ENCODE data around the gene UBA1.

Gene UBA1

DNA sequence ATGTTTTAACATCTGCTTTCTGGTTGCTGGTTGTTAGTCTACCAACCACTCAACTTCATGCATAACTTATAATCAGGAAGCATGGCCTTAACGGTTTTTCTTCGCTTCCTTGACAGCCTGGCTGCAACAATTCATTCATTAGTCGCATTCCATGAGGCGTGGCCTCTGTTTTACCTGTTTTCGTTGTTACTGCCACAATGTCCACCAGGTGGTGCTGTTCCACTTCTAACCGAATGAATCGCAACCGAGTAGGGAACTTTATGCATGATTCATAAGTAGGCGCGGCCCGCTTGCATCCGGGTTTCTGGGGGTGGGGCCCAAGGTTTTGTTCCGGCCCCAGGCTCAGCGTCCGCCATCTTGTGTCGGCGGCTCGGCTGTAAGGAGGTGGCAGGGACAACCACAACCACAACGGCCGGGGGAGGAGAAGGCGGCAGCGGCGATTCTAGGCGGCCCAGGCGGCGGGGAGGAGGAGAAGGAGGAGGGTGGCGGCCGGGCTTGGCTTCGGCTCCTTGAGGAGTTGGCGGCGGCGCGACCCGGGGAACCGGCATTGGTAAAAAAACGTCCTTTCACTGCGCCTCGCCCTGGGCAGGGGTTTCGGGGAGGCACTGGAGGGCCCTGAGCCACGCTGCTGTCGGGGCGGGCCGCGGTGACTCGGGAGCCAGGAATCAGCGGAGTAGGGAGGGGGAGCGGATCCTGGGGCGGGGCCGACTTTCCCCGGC lies at the start of gene UBA1:
Gene UBA1 (plus strand): TSS at position 355 of the 719 bp plus-strand sequence. CDS start 4,974 bp downstream, outside the sequence.
- in situ Hi-C loops (cut with MboI; ENCODE audit: low sequenced_read_pairs), result no loop called here

DNA sequence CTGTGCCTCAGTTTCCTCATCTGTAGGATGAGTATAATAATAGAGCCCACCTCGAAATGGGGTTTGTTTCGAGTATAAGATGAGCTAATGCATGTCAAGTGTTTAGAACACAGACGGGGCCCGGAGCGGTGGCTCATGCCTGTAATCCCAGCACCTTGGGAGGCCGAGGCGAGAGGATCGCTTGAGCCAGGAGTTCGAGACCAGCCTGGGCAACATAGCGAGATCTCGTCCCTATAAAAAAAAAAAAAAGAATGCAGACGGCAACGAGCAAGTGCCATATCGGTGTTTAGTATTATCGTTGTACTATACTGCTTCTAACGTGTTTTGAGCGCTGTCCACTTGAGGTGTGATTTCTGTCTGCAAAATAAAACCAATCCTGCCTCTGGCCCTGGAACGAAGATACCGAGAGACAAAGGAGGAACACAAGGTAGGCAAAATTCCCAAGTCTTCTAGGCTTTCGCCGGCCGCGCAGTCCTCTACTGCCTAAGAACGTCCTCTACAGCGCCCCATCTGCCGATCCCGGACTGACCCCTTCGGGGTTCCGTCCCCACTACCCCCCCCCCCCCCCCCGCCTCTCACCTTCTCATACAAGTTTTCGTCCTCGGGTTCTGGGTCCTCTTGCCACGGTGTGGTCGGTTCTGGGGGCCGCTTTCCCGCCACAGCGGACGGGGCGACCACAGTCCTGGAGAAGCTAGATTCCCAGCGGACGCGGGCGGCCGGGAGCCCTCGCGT lies 49.6 kb upstream of the UBA1 start:
- in situ Hi-C loops (cut with MboI; ENCODE audit: low sequenced_read_pairs), result no loop called here

DNA sequence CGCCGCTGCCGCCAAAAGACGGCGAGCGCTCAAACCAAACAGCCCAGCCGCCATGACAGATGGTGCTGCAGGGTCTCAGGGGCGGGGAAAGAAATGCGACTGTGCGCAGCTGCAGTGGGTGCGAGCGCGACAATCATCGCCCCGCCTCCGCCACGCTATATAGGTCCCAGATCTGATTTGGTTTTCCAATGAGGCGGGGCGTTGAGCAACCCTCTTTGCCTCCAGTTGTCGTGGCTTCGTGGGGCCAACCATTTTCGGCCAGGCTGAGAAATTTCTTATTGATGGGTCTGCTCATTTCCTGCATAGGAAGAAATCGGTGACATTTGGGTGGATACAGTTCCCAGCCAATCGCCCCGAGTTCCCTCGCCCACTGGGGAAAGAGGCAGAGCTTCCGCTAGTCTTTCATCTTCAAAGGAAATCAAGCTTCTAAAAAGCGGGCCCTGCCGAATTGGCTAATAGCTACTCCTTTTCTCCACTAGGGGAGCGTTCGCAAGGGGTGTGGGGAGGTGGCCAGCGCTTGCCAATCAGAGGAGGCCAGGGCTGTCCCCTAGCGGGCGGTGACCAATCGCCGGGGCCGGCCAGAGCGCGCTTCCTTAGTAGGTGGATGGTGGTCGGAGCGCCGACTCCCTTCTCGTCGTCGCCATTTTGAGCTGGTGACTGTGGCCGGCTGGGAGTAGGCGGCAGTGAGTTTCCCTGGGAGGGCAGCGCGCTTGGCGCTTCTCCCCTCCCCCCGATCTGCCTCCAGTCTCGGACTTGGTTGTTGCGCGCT lies 48.8 kb upstream of the UBA1 start, which contains the start of the genes NDUFB11 and RBM10:
Gene NDUFB11 (minus strand): TSS at position 77 of the 769 bp plus-strand sequence. CDS start 23 bp downstream, at position 54.
Gene RBM10 (plus strand): TSS at position 596 of the 769 bp plus-strand sequence. CDS start 2,261 bp downstream, outside the sequence.
- in situ Hi-C loops (cut with MboI; ENCODE audit: low sequenced_read_pairs), result no loop called here

- in situ Hi-C loops (cut with MboI; ENCODE audit: low sequenced_read_pairs), result no loop called here
Measured at GRCh38 chrX:47145395-47146120, 48.1 kb upstream of the UBA1 start.

DNA sequence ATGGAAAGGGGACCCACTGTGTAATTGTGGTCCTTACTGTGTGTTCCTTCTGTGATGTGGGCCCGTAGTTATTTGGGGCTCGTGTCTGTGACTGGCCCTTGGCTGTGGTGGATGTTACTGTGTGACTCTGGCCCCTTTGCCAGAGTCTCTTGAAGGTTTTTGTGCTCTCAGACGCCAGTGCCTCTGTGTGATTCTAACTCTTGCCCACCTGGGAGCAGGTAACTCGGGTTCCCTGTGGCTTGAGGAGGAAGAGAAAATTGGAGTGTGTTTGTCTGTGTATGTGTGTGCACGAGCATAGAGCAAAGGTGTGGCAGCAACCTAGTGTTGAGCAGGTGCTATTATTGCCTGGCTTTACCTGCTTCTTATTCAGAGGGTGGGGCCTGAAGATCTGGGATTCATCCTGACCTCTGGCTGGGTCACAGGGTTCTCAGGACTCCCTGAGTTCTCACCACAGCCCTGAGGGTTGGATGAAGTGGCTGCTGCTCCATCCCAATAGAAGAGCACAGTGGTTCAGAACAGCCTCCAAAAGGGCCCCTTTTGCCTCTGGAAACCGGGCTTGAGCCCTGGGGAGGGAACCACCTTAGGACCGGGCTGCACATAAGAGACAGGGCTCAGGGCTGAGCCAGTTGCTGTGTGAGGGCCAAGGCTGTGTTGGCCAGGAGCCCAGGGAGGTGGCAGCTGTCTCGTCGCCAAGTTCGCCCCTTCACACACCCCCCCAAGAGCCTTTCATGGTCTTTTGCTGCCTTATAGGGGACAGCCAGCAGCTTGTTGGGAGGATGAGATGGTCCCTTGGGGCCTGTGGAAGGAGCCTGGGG lies 47.3 kb upstream of the UBA1 start:
- in situ Hi-C loops (cut with MboI; ENCODE audit: low sequenced_read_pairs), result no loop called here

GRCh38 chrX:47146936-47147859 lies 46.4 kb upstream of the UBA1 start:
- in situ Hi-C loops (cut with MboI; ENCODE audit: low sequenced_read_pairs), result no loop called here

- in situ Hi-C loops (cut with MboI; ENCODE audit: low sequenced_read_pairs), result no loop called here
Measured at GRCh38 chrX:47148946-47149345, 44.7 kb upstream of the UBA1 start.

- in situ Hi-C loops (cut with MboI; ENCODE audit: low sequenced_read_pairs), result no loop called here
Measured at GRCh38 chrX:47151435-47151834, 42.2 kb upstream of the UBA1 start.

- in situ Hi-C loops (cut with MboI; ENCODE audit: low sequenced_read_pairs), result no loop called here
Measured at GRCh38 chrX:47156611-47157520, 36.8 kb upstream of the UBA1 start.

GRCh38 chrX:47158131-47158530 lies 35.5 kb upstream of the UBA1 start:
- in situ Hi-C loops (cut with MboI; ENCODE audit: low sequenced_read_pairs), result no loop called here

- in situ Hi-C loops (cut with MboI; ENCODE audit: low sequenced_read_pairs), result no loop called here
Measured at GRCh38 chrX:47158781-47159180, 34.8 kb upstream of the UBA1 start.

- in situ Hi-C loops (cut with MboI; ENCODE audit: low sequenced_read_pairs), result no loop called here
Measured at GRCh38 chrX:47160781-47161180, 32.8 kb upstream of the UBA1 start.

- in situ Hi-C loops (cut with MboI; ENCODE audit: low sequenced_read_pairs), result no loop called here
Measured at GRCh38 chrX:47162927-47163583, 30.6 kb upstream of the UBA1 start.

- in situ Hi-C loops (cut with MboI; ENCODE audit: low sequenced_read_pairs), result no loop called here
Measured at GRCh38 chrX:47164420-47164819, 29.2 kb upstream of the UBA1 start.

GRCh38 chrX:47166126-47166525 lies 27.5 kb upstream of the UBA1 start:
- in situ Hi-C loops (cut with MboI; ENCODE audit: low sequenced_read_pairs), result no loop called here

DNA sequence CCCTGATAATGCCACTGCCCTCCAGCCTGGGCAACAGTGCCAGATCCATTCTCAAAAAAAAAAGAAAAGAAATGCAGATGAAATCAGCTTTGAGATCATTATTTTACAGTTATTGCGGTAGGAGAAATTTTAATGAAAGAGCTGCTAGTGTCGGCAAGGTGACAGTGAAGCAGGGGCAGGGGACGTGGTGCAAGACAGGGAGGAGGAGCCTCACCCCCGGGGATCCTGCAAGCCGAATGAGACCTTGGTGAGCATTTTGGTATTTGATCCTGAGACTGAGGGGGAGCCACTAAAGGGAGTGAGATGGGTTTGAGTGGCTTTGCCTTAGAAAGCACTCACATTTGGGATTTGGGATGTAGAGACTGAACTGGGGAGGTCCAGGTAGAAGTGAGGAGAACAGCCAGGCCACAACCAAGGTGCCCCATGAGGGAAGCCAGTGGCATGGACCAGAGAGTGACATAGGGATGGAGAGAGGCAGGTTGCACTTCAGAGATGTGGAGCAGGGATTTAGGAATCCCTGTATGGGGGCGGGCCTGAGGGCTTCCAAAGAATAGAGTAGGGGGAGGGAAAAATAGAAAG lies 25.0 kb upstream of the UBA1 start:
- in situ Hi-C loops (cut with MboI; ENCODE audit: low sequenced_read_pairs), result no loop called here

GRCh38 chrX:47169273-47169672 lies 24.4 kb upstream of the UBA1 start:
- in situ Hi-C loops (cut with MboI; ENCODE audit: low sequenced_read_pairs), result no loop called here
